Activated naive CD8-positive, alpha-beta T cell treated with anti-CD3 and anti-CD28 coated beads, Interleukin-2, amount 50 U/mL, for 16 hours (primary cell): ENCODE results near the gene DTD1.

ENCODE experiments used
- DNase-seq: peaks from one replicate; pipeline ENCODE4 v3.0.0-alpha.2; 2020; ENCODE audit warnings: low read depth, low spot score

Gene DTD1

GRCh38 chr20:18662279-18663040 lies 74.6 kb downstream of the DTD1 start:
- no peak for DNase-seq

- DNase-seq, result no peak
Observed at GRCh38 chr20:18663932-18664331, 76.1 kb downstream of the DTD1 start.

- DNase-seq, result no peak
Observed at GRCh38 chr20:18665135-18665534, 77.3 kb downstream of the DTD1 start.

- no peak for DNase-seq
Observed at GRCh38 chr20:18666803-18667415, 79.1 kb downstream of the DTD1 start.

GRCh38 chr20:18669241-18670019 lies 81.6 kb downstream of the DTD1 start:
- no peak for DNase-seq

- DNase-seq, result no peak
Observed at GRCh38 chr20:18671203-18671710, 83.4 kb downstream of the DTD1 start.

GRCh38 chr20:18672834-18673233 lies 85.0 kb downstream of the DTD1 start:
- DNase-seq, result no peak

GRCh38 chr20:18676396-18676795 lies 88.5 kb downstream of the DTD1 start:
- DNase-seq, result no peak

GRCh38 chr20:18677126-18677525 lies 89.3 kb downstream of the DTD1 start:
- no peak for DNase-seq

GRCh38 chr20:18678549-18679419 lies 90.9 kb downstream of the DTD1 start:
- no peak for DNase-seq

- no peak for DNase-seq
Observed at GRCh38 chr20:18683839-18684238, 96.0 kb downstream of the DTD1 start.

GRCh38 chr20:18684775-18685174 lies 96.9 kb downstream of the DTD1 start:
- DNase-seq, result no peak

- no peak for DNase-seq
Observed at GRCh38 chr20:18685406-18685805, 97.6 kb downstream of the DTD1 start.

- DNase-seq, result no peak
Observed at GRCh38 chr20:18686696-18687095, 98.8 kb downstream of the DTD1 start.

- no peak for DNase-seq
Observed at GRCh38 chr20:18688676-18689075, 100.8 kb downstream of the DTD1 start.

GRCh38 chr20:18689557-18689956 lies 101.7 kb downstream of the DTD1 start:
- DNase-seq, result no peak

GRCh38 chr20:18692447-18692846 lies 104.6 kb downstream of the DTD1 start:
- DNase-seq, result no peak

- no peak for DNase-seq
Observed at GRCh38 chr20:18694071-18694470, 106.2 kb downstream of the DTD1 start.

- DNase-seq, result no peak
Observed at GRCh38 chr20:18695175-18695574, 107.3 kb downstream of the DTD1 start.

GRCh38 chr20:18698735-18699380 lies 111.0 kb downstream of the DTD1 start:
- no peak for DNase-seq

GRCh38 chr20:18701969-18702368 lies 114.1 kb downstream of the DTD1 start:
- no peak for DNase-seq
